RWPE2 (cell line): ENCODE measurements around the gene LMBR1.
"Not testable (repeated sequence)": the region's sequence is repeated elsewhere in the genome, so short reads cannot be mapped to it uniquely, and the experiment has no call there.

Experiments used
- ATAC-seq: fragments of 200-7000 bp; cut with Tn5 transposase; 3 replicates; pipeline ENCODE4 v1.9.1; 2021; ENCODE audit warnings: low read depth
- DNase-seq: peaks from one replicate; pipeline ENCODE4 v3.0.0-alpha.2; 2020; ENCODE audit warnings: low spot score
- H3K27ac ChIP-seq: fragments of 450-650 bp; 2 replicates; pipeline ENCODE4 v1.5.1; 2017; ENCODE audit warnings: mild to moderate bottlenecking; ENCODE audit not compliant: poor library complexity, severe bottlenecking
- H3K27me3 ChIP-seq: fragments of 250-450 bp; sonication (Bioruptor Pico); 2 replicates; pipeline ENCODE4 v1.5.1; 2021; ENCODE audit warnings: mild to moderate bottlenecking, moderate library complexity; ENCODE audit not compliant: insufficient read depth, poor library complexity, severe bottlenecking
- H3K36me3 ChIP-seq: fragments of 250-450 bp; sonication (Bioruptor Pico); 2 replicates; pipeline ENCODE4 v1.5.1; 2020; ENCODE audit warnings: low read depth, mild to moderate bottlenecking, moderate library complexity
- H3K4me1 ChIP-seq: fragments of 250-450 bp; sonication (Bioruptor Pico); 2 replicates; pipeline ENCODE4 v1.5.1; 2021; ENCODE audit warnings: mild to moderate bottlenecking, moderate library complexity; ENCODE audit not compliant: insufficient read depth, poor library complexity, severe bottlenecking
- H3K4me3 ChIP-seq: fragments of 250-450 bp; sonication (Bioruptor Pico); 2 replicates; pipeline ENCODE4 v1.5.1; 2021; ENCODE audit warnings: mild to moderate bottlenecking, moderate library complexity; ENCODE audit not compliant: severe bottlenecking
- H3K9me3 ChIP-seq: fragments of 250-450 bp; sonication (Bioruptor Pico); 2 replicates; pipeline ENCODE4 v1.5.1; 2021; ENCODE audit warnings: mild to moderate bottlenecking, moderate library complexity; ENCODE audit not compliant: severe bottlenecking
- TF ChIP-seq, protein P1 (sequence below): fragments of 450-650 bp; IDR thresholded peaks from one replicate; pipeline ENCODE4 v1.5.1; 2017; ENCODE audit warnings: mild to moderate bottlenecking, moderate library complexity; ENCODE audit not compliant: poor library complexity, severe bottlenecking

Gene LMBR1

GRCh38 chr7:156638443-156639077, 254.4 kb downstream of the LMBR1 start:
- no peak overlapping the region for H3K4me3 ChIP-seq
- no peak for DNase-seq

GRCh38 chr7:156637093-156637492, 255.9 kb downstream of the LMBR1 start:
- DNase-seq, H3K27me3 ChIP-seq, H3K4me1 ChIP-seq, H3K36me3 ChIP-seq, ATAC-seq, H3K4me3 ChIP-seq, H3K27ac ChIP-seq, H3K9me3 ChIP-seq: not testable (repeated sequence)

More at GRCh38 chr7:156638443-156639077, 254.4 kb downstream of the LMBR1 start:
- Histone ChIP-seq H3K27ac (no peak overlapping the region), H3K4me1 (no peaks in the 10 kb centered on the region), H3K36me3 (0 out of 2 replicates have a peak, but pooled peaks cover 5% of the 10 kb centered on the region), H3K9me3 (no peaks in the 10 kb centered on the region), H3K27me3 (no peaks in the 10 kb centered on the region)
- TF ChIP-seq, protein P1, sequence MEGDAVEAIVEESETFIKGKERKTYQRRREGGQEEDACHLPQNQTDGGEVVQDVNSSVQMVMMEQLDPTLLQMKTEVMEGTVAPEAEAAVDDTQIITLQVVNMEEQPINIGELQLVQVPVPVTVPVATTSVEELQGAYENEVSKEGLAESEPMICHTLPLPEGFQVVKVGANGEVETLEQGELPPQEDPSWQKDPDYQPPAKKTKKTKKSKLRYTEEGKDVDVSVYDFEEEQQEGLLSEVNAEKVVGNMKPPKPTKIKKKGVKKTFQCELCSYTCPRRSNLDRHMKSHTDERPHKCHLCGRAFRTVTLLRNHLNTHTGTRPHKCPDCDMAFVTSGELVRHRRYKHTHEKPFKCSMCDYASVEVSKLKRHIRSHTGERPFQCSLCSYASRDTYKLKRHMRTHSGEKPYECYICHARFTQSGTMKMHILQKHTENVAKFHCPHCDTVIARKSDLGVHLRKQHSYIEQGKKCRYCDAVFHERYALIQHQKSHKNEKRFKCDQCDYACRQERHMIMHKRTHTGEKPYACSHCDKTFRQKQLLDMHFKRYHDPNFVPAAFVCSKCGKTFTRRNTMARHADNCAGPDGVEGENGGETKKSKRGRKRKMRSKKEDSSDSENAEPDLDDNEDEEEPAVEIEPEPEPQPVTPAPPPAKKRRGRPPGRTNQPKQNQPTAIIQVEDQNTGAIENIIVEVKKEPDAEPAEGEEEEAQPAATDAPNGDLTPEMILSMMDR = no peak
- no peak for ATAC-seq

GRCh38 chr7:156635529-156636385, 257.2 kb downstream of the LMBR1 start:
- Histone ChIP-seq H3K27ac (no peak overlapping the region), H3K4me1 (no peaks in the 10 kb centered on the region), H3K4me3 (no peak overlapping the region), H3K36me3 (0 out of 2 replicates have a peak, but pooled peaks cover 5% of the 10 kb centered on the region), H3K9me3 (no peaks in the 10 kb centered on the region), H3K27me3 (no peaks in the 10 kb centered on the region)
- DNase-seq (no peak), ATAC-seq (no peak)
- TF ChIP-seq, protein P1 = no peak

DNA sequence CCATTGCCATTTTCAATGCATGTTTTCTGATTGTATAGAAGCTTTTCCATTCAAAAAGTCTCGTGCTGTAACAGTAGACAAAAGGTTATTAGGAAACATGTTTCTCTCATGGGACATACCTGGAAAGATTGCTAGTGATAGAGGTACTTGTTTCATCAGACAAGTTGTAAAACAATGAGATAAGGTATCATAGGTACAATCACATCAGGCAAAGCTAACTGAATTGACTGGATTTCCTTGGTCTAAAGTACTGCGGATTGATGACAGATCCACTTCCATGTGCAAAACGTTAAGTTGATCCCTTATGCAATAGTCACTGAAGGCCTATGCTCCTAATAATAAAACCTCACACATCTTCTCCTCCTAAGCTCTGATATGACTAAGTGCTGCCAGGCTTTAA, 258.9 kb downstream of the LMBR1 start:
- no peaks in the 10 kb centered on the region for H3K4me1 ChIP-seq
- 0 out of 2 replicates have a peak, but pooled peaks cover under 1% of the 10 kb centered on the region for H3K36me3 ChIP-seq
- TF ChIP-seq, protein P1 = no peak
- no peaks in the 10 kb centered on the region for H3K27me3 ChIP-seq
- no peak overlapping the region for H3K4me3 ChIP-seq
- no peak for DNase-seq
- no peaks in the 10 kb centered on the region for H3K9me3 ChIP-seq
- no peak overlapping the region for H3K27ac ChIP-seq
- no peak for ATAC-seq

- Histone ChIP-seq H3K4me1 (no peaks in the 10 kb centered on the region), H3K4me3 (no peak overlapping the region), H3K36me3 (no peaks in the 10 kb centered on the region), H3K9me3 (peaks cover 5% of the 10 kb centered on the region), H3K27ac (no peak overlapping the region), H3K27me3 (no peaks in the 10 kb centered on the region)
- ATAC-seq (no peak), DNase-seq (no peak)
- TF ChIP-seq, protein P1 = no peak
Measured at GRCh38 chr7:156629873-156630272, 263.1 kb downstream of the LMBR1 start.
